GM21515 (cell line): ENCODE measurements around the gene OR5AC2.
A peak's percentile ranks its signal among the peaks of the same experiment; 100 is the strongest.

Source experiments
- ATAC-seq: cut with Tn5 transposase; IDR thresholded peaks from one replicate; pipeline ENCODE4 v1.9.1; 2021; ENCODE audit not compliant: unreplicated experiment

Gene OR5AC2

GRCh38 chr3:98086873-98087272 is at the start of gene OR5AC2:
TSS of gene OR5AC2 (plus strand) at chr3:98087173. CDS start at chr3:98087173, 0 bp downstream.
- no peak for ATAC-seq

- ATAC-seq = no peak
Observed at GRCh38 chr3:98038286-98038685, 48.7 kb upstream of the OR5AC2 start.

GRCh38 chr3:98038876-98039275 is 48.1 kb upstream of the OR5AC2 start:
- peak; percentile 12 for ATAC-seq

- peak; percentile 94 for ATAC-seq
Observed at GRCh38 chr3:98039322-98040024, 47.5 kb upstream of the OR5AC2 start.

- ATAC-seq = no peak
Observed at GRCh38 chr3:98041350-98041749, 45.6 kb upstream of the OR5AC2 start.

- ATAC-seq = no peak
Observed at GRCh38 chr3:98048586-98048985, 38.4 kb upstream of the OR5AC2 start.

- ATAC-seq = no peak
Observed at GRCh38 chr3:98049271-98049670, 37.7 kb upstream of the OR5AC2 start.

GRCh38 chr3:98056035-98056434 is 30.9 kb upstream of the OR5AC2 start:
- ATAC-seq = no peak

GRCh38 chr3:98057631-98058030 is 29.3 kb upstream of the OR5AC2 start:
- ATAC-seq = no peak

- no peak for ATAC-seq
Observed at GRCh38 chr3:98058244-98058960, 28.6 kb upstream of the OR5AC2 start.

- no peak for ATAC-seq
Observed at GRCh38 chr3:98068824-98069223, 18.1 kb upstream of the OR5AC2 start.

GRCh38 chr3:98070840-98071239 is 16.1 kb upstream of the OR5AC2 start:
- ATAC-seq = no peak

GRCh38 chr3:98073486-98073885 is 13.5 kb upstream of the OR5AC2 start:
- ATAC-seq = no peak

GRCh38 chr3:98095882-98096281 is 8.9 kb downstream of the OR5AC2 start:
- no peak for ATAC-seq

- no peak for ATAC-seq
Observed at GRCh38 chr3:98099848-98100247, 12.9 kb downstream of the OR5AC2 start.

GRCh38 chr3:98108162-98108561 is 21.2 kb downstream of the OR5AC2 start:
- ATAC-seq = no peak

GRCh38 chr3:98109807-98110549 is 23.0 kb downstream of the OR5AC2 start:
- ATAC-seq = no peak

GRCh38 chr3:98110550-98110908 is 23.6 kb downstream of the OR5AC2 start:
- ATAC-seq = no peak

GRCh38 chr3:98114264-98114663 is 27.3 kb downstream of the OR5AC2 start:
- no peak for ATAC-seq

- ATAC-seq = no peak
Observed at GRCh38 chr3:98115717-98116116, 28.7 kb downstream of the OR5AC2 start.

- ATAC-seq = no peak
Observed at GRCh38 chr3:98130421-98130820, 43.4 kb downstream of the OR5AC2 start, which contains the start of gene OR5H1. TSS of gene OR5H1 (plus strand) at chr3:98130721. CDS start at chr3:98132698, 1,977 bp downstream.

GRCh38 chr3:98136631-98137030 is 49.7 kb downstream of the OR5AC2 start:
- ATAC-seq = no peak
